Stimulated activated CD8-positive, alpha-beta memory T cell treated with anti-CD3 and anti-CD28 coated beads, Interleukin-7, amount 100 ng/mL, for 48 hours (primary cell): ENCODE data around the gene SRGAP3.

Source experiments
- DNase-seq, 2 donors: peaks; one replicate each; pipeline ENCODE4 v3.0.0-alpha.2; 2020; ENCODE audit warnings: low read depth in 1 of 2; ENCODE audit errors: extremely low read depth in 1 of 2

SRGAP3 gene

GRCh38 chr3:9122732-9123364 lies 126.6 kb downstream of the SRGAP3 start:
- DNase-seq: no peak

- no peak for DNase-seq
Measured at GRCh38 chr3:9121366-9122001, 128.0 kb downstream of the SRGAP3 start.

GRCh38 chr3:9119331-9119730 lies 130.1 kb downstream of the SRGAP3 start:
- DNase-seq: no peak

- no peak for DNase-seq
Measured at GRCh38 chr3:9118222-9118621, 131.2 kb downstream of the SRGAP3 start.

- DNase-seq: no peak
Measured at GRCh38 chr3:9117220-9117619, 132.2 kb downstream of the SRGAP3 start.

GRCh38 chr3:9116336-9116735 lies 133.1 kb downstream of the SRGAP3 start:
- DNase-seq: no peak

- no peak for DNase-seq
Measured at GRCh38 chr3:9115336-9115735, 134.1 kb downstream of the SRGAP3 start.

- DNase-seq: no peak
Measured at GRCh38 chr3:9113040-9113439, 136.4 kb downstream of the SRGAP3 start.

- no peak for DNase-seq
Measured at GRCh38 chr3:9111866-9112265, 137.6 kb downstream of the SRGAP3 start.

GRCh38 chr3:9111417-9111816 lies 138.0 kb downstream of the SRGAP3 start:
- no peak for DNase-seq

GRCh38 chr3:9110802-9111201 lies 138.6 kb downstream of the SRGAP3 start:
- no peak for DNase-seq

- no peak for DNase-seq
Measured at GRCh38 chr3:9110316-9110715, 139.1 kb downstream of the SRGAP3 start.

- no peak for DNase-seq
Measured at GRCh38 chr3:9109568-9109914, 139.9 kb downstream of the SRGAP3 start.

GRCh38 chr3:9108876-9109567 lies 140.4 kb downstream of the SRGAP3 start:
- no peak for DNase-seq

GRCh38 chr3:9107738-9108137 lies 141.7 kb downstream of the SRGAP3 start:
- DNase-seq: no peak

GRCh38 chr3:9105421-9105820 lies 144.0 kb downstream of the SRGAP3 start:
- no peak for DNase-seq

GRCh38 chr3:9104121-9104520 lies 145.3 kb downstream of the SRGAP3 start:
- DNase-seq: no peak

- no peak for DNase-seq
Measured at GRCh38 chr3:9102240-9102981, 147.0 kb downstream of the SRGAP3 start.

- no peak for DNase-seq
Measured at GRCh38 chr3:9101286-9101685, 148.2 kb downstream of the SRGAP3 start.

- no peak for DNase-seq
Measured at GRCh38 chr3:9100513-9100894, 148.9 kb downstream of the SRGAP3 start.

- DNase-seq: no peak
Measured at GRCh38 chr3:9099702-9100512, 149.5 kb downstream of the SRGAP3 start.
